ENCODE data around the gene CLCN3.
A peak's percentile ranks its signal among the peaks of the same experiment; 100 is the strongest.

- TF ChIP-seq CTCF (IDR thresholded peaks at IDR 0.05; ENCODE audit: low read depth, low read length, missing input control), result no peak
- peak; percentile 49 for TF ChIP-seq TAF1 (conservative IDR thresholded peaks at IDR 0.05)
- TF ChIP-seq MAX (IDR thresholded peaks at IDR 0.05), result peak; percentile 5
- TF ChIP-seq RAD21 (IDR thresholded peaks at IDR 0.05), result no peak
- TF ChIP-seq JUND (IDR thresholded peaks at IDR 0.05), result peak; percentile 89 to 97
- peak; percentile 90 for TF ChIP-seq YY1 (IDR thresholded peaks at IDR 0.05)
- TF ChIP-seq REST (IDR thresholded peaks at IDR 0.05), result peak; percentile 26
- TF ChIP-seq ZBTB33 (IDR thresholded peaks at IDR 0.05), result no peak
- no peak for TF ChIP-seq NR2F2 (IDR thresholded peaks at IDR 0.05)
- no peak for TF ChIP-seq EGR1 (IDR thresholded peaks at IDR 0.05; ENCODE audit: low read depth in 2 of 2)
These were observed 39.6 kb downstream of the CLCN3 start for GRCh38 chr4:169659716-169660670.
